Tibial artery (tissue), 4 donors: ENCODE data around the gene SEMA5A.
A peak's percentile ranks its signal among the peaks of the same experiment; 100 is the strongest.

ENCODE experiments used
- DNase-seq, 2 donors: peaks; one replicate each; pipeline ENCODE4 v3.0.0-alpha.2; 2019
- H3K27ac ChIP-seq, 2 donors: fragments of 200-600 bp; sonication (generic) in 1 of 2; 1 replicate in 1 of 2; 2 replicates in 1 of 2; pipeline ENCODE4 v1.5.1; 2018 to 2019; ENCODE audit warnings: mild to moderate bottlenecking in 1 of 2
- H3K27me3 ChIP-seq, 2 donors: fragments of 200-600 bp; sonication (generic) in 1 of 2; one replicate each; pipeline versions ENCODE4 v1.5.1 to v1.6.0; 2016 to 2019
- H3K36me3 ChIP-seq, 3 donors: fragments of 200-600 bp; sonication (generic) in 2 of 3; one replicate each; pipeline ENCODE4 v1.5.1; 2016 to 2019; ENCODE audit warnings: mild to moderate bottlenecking in 2 of 3
- H3K4me1 ChIP-seq, 4 donors: fragments of 200-600 bp; sonication (generic) in 2 of 4; 1 replicate in 3 of 4; 2 replicates in 1 of 4; pipeline ENCODE4 v1.5.1; 2016 to 2019
- H3K4me3 ChIP-seq, 2 donors: fragments of 200-600 bp; sonication (generic) in 1 of 2; 1 replicate in 1 of 2; 2 replicates in 1 of 2; pipeline ENCODE4 v1.5.1; 2018 to 2019; ENCODE audit warnings: mild to moderate bottlenecking in 2 of 2
- H3K9me3 ChIP-seq, 3 donors: fragments of 200-600 bp; sonication (generic) in 1 of 3; one replicate each; pipeline ENCODE4 v1.5.1; 2016 to 2019
- CTCF ChIP-seq, 2 experiments: fragments of 200-600 bp in 1 of 2; fragments of 450-650 bp in 1 of 2; IDR thresholded peaks; one replicate each; pipeline ENCODE4 v1.5.1; 2017 to 2019; ENCODE audit warnings: antibody characterized with exemption in 2 of 2, mild to moderate bottlenecking in 1 of 2, moderate library complexity in 1 of 2
- intact Hi-C: fragments of 100-400 bp; cut with DNase I; formaldehyde crosslinking; loops from one replicate; pipeline ENCODE4 v1.15.0; 2023; ENCODE audit warnings: low total_unique reads

Gene SEMA5A

GRCh38 chr5:9473624-9474023 is 72.3 kb downstream of the SEMA5A start:
- no peak for TF ChIP-seq CTCF (IDR thresholded peaks at IDR 0.05)
- Histone ChIP-seq H3K4me3 (no peak overlapping the region), H3K27me3 (no peaks in the 10 kb centered on the region), H3K27ac (no peak overlapping the region), H3K36me3 (peaks cover 0 to 7% (median 6%) of the 10 kb centered on the region in 3 donors), H3K4me1 (no peaks in the 10 kb centered on the region), H3K9me3 (peaks cover 0 to 17% (median 15%) of the 10 kb centered on the region in 3 donors)
- no peak for DNase-seq
- intact Hi-C loops = no loop called here

GRCh38 chr5:9470410-9470809 is 75.5 kb downstream of the SEMA5A start:
- intact Hi-C loops = no loop called here

GRCh38 chr5:9468060-9468388 is 77.9 kb downstream of the SEMA5A start:
- DNase-seq = no peak
- TF ChIP-seq CTCF (IDR thresholded peaks at IDR 0.05) = no peak
- H3K27me3 ChIP-seq = no peaks in the 10 kb centered on the region
- intact Hi-C loops = no loop called here
- no peaks in the 10 kb centered on the region for H3K36me3 ChIP-seq
- H3K4me3 ChIP-seq = no peak overlapping the region
- H3K4me1 ChIP-seq = peaks cover 0 to 4% (median 0%) of the 10 kb centered on the region in 4 donors
- no peak overlapping the region for H3K27ac ChIP-seq
- no peaks in the 10 kb centered on the region for H3K9me3 ChIP-seq

More at GRCh38 chr5:9470410-9470809, 75.5 kb downstream of the SEMA5A start:
- no peak overlapping the region for H3K4me3 ChIP-seq
- H3K27ac ChIP-seq = no peak overlapping the region
- TF ChIP-seq CTCF (IDR thresholded peaks at IDR 0.05) = no peak
- H3K36me3 ChIP-seq = no peaks in the 10 kb centered on the region
- H3K9me3 ChIP-seq = no peaks in the 10 kb centered on the region
- H3K4me1 ChIP-seq = peaks cover 0 to 4% (median 0%) of the 10 kb centered on the region in 4 donors
- no peaks in the 10 kb centered on the region for H3K27me3 ChIP-seq
- no peak for DNase-seq

DNA sequence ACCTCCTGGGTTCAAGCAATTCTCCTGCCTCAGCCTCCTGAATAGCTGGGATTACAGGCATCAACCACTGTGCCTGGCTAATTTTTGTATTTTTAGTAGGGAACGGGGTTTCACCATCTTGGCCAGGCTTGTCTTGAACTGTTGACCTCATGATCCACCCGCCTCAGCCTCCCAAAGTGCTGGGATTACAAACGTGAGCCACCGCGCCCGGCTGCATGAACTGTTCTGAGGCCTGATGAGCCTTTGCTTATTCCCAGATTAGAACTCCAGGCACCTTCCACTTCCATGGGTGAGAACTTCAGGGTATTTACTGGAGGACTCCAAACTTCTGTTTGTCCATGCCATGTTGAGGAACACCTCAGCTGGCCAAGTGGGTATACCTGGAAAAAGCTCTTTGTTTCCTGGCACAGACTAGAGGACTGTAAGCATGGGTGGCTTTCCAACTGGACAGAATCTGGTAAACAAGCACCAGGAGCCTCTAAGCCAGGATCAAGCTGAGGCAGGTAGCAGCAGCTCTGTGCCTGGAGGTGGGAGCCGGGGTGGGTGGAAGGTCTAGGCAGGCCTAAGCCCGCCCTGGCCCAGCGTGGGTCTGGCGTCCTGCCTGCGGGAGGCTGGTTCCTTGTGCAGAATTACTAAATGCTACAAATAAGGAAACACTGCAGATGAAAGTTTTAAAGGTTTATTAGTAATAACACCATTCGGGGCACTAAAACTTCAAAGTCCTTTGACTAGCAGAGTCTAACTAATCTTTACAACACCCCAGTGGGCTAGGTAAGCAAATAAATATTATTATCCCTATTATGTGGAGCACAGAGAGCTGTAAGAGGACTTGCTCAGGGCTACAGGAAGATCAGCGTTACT is 78.4 kb downstream of the SEMA5A start:
- H3K36me3 ChIP-seq = no peaks in the 10 kb centered on the region
- no peaks in the 10 kb centered on the region for H3K27me3 ChIP-seq
- H3K27ac ChIP-seq = peak overlapping the region in 1 of 2 donors; percentile 56
- H3K9me3 ChIP-seq = no peaks in the 10 kb centered on the region
- no peak overlapping the region for H3K4me3 ChIP-seq
- intact Hi-C loops = no loop called here
- no peak for TF ChIP-seq CTCF (IDR thresholded peaks at IDR 0.05)
- H3K4me1 ChIP-seq = peaks cover 0 to 4% (median 0%) of the 10 kb centered on the region in 4 donors
- DNase-seq = no peak

DNA sequence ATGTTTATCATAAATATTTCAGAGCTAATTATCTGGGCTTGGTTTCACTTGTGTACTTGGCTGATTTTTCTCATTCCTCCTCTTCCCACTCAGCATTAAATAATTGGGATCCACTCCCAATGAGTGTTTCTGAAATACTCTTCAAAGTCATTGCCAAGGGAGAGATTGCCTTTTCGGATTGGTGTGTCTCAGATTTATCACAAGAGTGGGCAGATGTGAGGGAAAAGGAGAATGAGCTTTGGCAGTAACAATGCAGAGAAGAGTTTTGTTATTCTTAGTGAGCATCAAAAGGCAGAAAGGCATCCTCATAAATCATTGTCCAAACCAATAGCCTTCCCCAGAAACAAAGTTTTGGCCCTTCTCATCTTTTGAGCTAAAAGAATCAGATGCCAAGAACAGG is 79.2 kb downstream of the SEMA5A start:
- DNase-seq = no peak
- TF ChIP-seq CTCF (IDR thresholded peaks at IDR 0.05) = no peak
- H3K4me1 ChIP-seq = peaks cover 0 to 4% (median 0%) of the 10 kb centered on the region in 4 donors
- no peak overlapping the region for H3K4me3 ChIP-seq
- intact Hi-C loops = no loop called here
- H3K36me3 ChIP-seq = no peaks in the 10 kb centered on the region
- H3K27me3 ChIP-seq = no peaks in the 10 kb centered on the region
- H3K9me3 ChIP-seq = no peaks in the 10 kb centered on the region
- no peak overlapping the region for H3K27ac ChIP-seq
